ENCODE data around the gene PNLDC1.
A peak's percentile ranks its signal among the peaks of the same experiment; 100 is the strongest.

Gene PNLDC1

GRCh38 chr6:159800141-159800865, at the start of gene PNLDC1:
PNLDC1 (plus strand) TSS chr6:159800276; CDS start chr6:159800308, 32 bp downstream.
- DNase-seq (ENCODE audit: low read depth in 3 of 3) = no peak

DNA sequence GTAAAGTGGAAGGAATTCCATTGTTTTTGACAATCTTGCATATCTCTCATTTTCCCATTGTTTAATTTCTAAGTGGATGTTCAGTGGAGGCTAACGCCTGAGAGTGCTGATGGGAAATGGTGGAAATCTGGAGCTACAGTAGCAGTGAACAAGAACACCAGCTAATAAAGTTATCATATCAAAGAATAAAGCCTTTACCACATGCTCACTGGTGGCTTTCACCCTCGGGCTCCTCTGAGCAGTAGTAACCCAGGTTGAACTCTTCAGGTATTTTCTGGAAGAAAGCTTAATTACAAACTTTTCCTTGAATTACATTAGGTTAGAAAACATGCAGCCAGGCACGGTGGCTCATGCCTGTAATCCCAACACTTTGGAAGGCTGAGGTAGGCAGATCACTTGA, 48.6 kb upstream of the PNLDC1 start:
- DNase-seq (ENCODE audit: low read depth in 3 of 3) = no peak

GRCh38 chr6:159753081-159753872, 46.8 kb upstream of the PNLDC1 start:
- DNase-seq (ENCODE audit: low read depth in 3 of 3) = no peak

DNA sequence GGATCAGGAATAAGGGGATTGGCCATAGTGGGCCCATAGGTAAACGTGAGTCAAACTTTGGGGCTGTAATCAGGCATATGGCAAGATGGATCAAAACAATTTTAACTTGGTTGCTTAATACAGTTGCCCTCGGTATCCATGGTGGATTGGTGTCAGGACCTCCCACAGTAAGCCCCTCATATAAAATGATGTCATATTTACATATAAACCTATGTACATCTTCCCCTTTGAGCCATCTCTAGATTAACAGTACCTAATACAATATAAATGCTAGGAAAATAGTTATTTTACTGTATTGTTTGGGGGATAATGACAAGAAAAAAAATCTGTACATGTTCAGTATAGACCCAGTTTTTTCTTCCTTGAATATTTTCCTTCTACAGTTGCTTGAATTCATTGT, 45.7 kb upstream of the PNLDC1 start:
- DNase-seq (ENCODE audit: low read depth in 3 of 3) = no peak

DNA sequence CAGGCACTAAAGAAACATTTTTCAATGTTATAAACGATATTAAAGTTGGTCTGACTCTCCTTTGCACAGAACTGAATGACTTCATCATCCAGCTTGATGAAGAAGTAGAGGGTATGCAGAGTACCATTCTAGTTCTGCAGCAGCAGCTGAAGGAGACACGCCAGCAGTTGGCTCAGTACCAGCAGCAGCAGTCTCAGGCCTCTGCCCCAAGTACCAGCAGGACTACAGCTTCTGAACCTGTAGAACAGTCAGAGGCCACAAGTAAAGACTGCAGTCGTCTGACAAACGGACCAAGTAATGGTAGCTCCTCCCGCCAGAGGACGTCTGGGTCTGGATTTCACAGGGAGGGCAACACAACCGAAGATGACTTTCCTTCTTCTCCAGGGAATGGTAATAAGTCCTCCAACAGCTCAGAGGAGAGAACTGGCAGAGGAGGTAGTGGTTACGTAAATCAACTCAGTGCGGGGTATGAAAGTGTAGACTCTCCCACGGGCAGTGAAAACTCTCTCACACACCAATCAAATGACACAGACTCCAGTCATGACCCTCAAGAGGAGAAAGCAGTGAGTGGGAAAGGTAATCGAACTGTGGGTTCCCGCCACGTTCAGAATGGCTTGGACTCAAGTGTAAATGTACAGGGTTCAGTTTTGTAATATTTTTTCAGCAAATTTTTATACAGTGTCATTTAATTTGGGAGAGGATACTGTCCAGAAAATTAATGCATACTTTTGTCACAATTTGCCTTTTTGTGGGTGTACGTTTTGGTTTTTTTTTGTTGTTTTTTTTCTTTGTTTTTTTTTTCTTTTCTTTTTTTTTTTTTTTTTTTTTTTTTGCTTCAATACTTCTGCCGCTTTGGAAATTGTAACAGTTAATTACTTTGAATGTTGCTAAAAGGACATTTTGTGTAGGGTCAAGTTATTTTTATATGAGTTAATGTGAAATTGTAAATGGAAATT, 44.8 kb upstream of the PNLDC1 start:
- no peak for DNase-seq (ENCODE audit: low read depth in 3 of 3)

- DNase-seq (ENCODE audit: low read depth in 3 of 3) = no peak
Observed at GRCh38 chr6:159756508-159756907, 43.6 kb upstream of the PNLDC1 start.

- no peak for DNase-seq (ENCODE audit: low read depth in 3 of 3)
Observed at GRCh38 chr6:159758031-159759001, 41.8 kb upstream of the PNLDC1 start.

GRCh38 chr6:159759645-159760044, 40.4 kb upstream of the PNLDC1 start:
- DNase-seq (ENCODE audit: low read depth in 3 of 3) = no peak

DNA sequence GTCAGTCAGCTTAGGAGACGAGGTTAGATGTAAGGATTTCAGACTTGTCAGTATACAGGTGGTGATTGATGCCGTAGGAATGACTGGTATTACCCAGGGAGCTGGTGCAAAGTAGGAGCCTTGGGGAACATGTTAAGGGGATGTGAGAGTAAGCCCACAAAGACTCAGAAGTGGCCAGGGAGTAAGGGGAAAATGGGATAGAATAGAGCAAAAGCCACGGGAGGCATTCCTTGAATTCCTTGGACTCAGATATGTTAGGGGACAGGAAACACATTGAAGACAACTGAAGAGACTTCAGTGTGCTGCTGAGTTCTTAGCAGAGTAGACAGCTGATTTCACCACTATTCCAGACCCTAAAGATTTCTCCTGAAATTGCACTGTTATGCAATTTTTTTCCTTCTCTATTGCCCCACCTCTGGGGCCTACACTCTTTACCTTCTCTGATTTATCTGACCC, 39.4 kb upstream of the PNLDC1 start:
- no peak for DNase-seq (ENCODE audit: low read depth in 3 of 3)

DNA sequence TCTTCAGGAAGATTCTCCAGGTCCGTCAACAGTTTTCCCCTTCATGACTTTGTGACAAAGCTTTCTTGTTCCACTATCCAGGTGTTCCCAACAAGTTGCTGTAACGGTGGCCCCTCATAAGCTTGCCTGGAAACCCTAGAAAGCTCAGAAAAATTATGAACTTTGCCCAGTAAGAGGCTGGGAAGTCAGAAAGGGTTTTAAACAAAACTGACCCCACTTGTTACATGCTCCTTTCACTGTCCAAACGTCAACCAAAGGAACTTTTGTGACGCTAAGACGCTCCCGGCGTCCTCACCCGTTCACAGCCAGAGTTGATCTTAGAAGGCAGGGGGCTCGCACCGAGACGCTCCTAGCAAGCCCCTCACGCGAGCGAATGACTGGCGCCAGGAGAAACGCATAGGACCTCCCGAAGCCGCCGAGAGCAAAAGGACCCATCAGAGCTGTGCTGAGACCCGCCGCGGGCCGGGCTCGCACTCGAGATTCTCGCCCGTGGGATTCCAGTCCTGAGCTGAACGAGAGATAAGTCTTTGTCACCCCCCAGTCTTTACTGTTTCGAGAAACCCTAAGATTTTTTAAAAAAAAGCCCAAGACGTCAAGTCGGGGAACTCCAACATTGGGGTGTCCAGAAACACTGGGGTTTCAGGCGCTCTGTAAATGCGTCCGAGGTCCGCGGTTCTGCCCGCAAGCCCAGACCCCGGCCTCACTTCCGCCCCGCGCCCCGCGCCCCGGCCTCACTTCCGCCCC, 38.8 kb upstream of the PNLDC1 start:
- DNase-seq (ENCODE audit: low read depth in 3 of 3) = no peak

DNA sequence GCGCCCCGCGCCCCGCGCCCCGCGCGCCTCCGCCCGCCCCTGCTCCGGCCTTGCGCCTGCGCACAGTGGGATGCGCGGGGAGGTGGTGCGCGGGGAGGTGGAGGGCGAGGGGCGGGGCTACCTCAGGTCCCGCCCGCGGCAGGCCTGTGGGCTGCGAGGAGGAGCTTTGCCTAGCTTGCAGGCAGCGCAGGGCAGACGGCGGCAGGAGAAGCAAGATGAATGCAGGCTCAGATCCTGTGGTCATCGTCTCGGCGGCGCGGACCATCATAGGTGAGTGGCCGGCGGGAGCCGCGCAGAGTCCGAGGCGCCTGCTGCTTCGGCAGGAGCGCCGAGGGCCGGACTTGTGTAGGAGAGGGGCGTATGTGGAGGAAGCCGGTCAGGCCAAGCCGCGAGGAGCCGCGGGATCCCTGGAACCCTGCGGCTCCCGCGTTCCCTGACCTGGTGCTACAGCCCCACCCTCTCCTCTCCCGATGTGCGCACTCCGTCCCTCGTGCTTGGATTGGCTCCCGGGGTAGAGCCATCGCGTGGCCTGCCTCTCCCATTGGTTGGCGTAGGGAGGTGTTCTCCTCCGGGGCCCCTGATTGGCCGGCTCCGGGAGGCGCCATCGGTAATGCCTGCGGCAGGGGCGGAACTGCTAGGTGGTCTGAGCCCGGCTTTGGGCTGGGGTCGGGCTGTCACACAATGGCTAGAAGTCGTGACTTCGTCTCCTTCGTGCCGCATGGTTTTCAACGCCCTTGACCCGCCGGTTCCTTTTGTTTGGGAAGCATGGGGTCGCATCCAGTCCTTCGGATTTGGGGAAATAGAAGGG, 38.0 kb upstream of the PNLDC1 start, which contains the start of gene ACAT2:
Gene ACAT2, plus strand, starts transcription at position 173 of the 808 bp plus-strand sequence. Its CDS starts 43 bp downstream, at position 216.
- peak; percentile 81 to 85 (median 82) for DNase-seq (ENCODE audit: low read depth in 3 of 3)

DNA sequence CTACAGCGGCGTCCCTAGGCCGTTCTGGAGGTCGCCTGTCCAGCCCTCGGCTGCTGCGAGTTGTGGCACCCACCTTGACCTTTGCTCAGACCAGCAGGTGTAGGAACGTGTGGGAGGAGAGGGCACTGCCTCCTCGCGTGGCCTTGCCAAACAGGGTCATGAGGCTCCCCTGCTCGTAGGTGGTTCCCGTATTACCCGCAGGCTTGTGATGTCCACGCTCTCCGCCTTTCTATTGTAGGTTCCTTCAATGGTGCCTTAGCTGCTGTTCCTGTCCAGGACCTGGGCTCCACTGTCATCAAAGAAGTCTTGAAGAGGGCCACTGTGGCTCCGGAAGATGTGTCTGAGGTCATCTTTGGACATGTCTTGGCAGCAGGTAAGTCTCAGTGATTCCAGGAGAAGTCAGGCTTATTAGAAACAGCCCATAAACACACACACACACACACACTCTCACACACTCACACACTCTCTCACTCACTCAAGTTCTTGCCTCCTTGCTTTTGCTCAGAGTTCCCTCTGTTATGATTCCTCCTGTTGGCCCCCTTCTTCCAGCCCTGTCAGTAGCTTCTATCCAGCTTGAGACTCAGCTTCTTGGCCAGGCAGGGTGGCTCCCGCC, 37.3 kb upstream of the PNLDC1 start:
- DNase-seq (ENCODE audit: low read depth in 3 of 3) = no peak

DNA sequence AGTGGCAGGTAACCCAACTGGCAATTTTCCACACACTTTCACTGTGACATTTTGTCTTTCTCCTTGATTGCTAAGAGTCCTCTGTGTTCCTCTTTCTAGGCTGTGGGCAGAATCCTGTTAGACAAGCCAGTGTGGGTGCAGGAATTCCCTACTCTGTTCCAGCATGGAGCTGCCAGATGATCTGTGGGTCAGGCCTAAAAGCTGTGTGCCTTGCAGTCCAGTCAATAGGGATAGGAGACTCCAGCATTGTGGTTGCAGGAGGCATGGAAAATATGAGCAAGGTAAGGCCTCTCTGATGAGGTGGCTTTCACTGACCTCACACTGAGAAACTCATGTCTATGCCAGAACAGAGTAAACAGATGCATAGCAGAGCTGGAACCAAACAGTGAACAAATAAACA, 33.2 kb upstream of the PNLDC1 start:
- no peak for DNase-seq (ENCODE audit: low read depth in 3 of 3)

GRCh38 chr6:159769470-159769869, 30.6 kb upstream of the PNLDC1 start:
- DNase-seq (ENCODE audit: low read depth in 3 of 3) = no peak

- no peak for DNase-seq (ENCODE audit: low read depth in 3 of 3)
Observed at GRCh38 chr6:159772196-159772595, 27.9 kb upstream of the PNLDC1 start.

DNA sequence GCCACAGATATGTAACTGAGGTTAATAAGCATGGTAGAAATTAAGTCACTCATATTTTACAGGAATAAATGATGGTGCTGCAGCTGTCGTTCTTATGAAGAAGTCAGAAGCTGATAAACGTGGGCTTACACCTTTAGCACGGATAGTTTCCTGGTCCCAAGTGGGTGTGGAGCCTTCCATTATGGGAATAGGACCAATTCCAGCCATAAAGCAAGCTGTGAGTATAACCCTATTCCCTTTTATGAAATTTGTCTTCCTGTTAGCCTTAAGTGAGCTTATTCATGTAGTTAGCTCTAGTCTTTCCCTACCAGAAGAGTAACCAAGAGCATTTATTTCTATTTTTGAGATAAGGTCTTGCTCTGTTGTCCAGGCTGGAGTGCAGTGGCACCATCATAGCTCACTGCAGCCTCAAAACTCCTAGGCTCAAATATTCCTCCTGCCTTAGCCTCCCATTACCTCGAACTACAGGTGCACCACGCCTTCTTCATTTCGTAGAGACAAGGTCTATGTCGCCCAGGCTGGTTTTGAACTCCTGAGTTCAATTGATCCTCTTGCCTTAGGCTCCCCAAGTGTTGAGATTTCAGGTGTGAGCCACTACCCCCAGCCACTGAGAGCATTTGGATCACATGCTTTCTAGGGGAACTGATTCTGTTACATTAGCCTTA, 22.7 kb upstream of the PNLDC1 start:
- no peak for DNase-seq (ENCODE audit: low read depth in 3 of 3)

GRCh38 chr6:159778131-159778530, 21.9 kb upstream of the PNLDC1 start:
- DNase-seq (ENCODE audit: low read depth in 3 of 3) = no peak

DNA sequence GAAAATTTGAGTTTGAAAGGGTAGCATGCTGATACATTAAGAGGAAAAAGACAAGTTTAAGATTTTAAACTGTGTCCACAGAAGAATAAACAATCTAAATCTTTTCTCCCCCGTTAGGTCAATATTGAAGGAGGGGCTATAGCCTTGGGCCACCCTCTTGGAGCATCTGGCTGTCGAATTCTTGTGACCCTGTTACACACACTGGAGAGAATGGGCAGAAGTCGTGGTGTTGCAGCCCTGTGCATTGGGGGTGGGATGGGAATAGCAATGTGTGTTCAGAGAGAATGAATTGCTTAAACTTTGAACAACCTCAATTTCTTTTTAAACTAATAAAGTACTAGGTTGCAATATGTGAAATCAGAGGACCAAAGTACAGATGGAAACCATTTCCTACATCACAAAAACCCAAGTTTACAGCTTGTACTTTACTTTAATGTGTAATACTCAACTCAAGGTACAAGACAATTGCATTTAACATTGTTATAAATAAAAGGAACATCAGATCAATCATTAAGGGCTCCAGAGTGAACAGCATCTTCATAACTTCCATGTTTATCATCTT, 21.5 kb upstream of the PNLDC1 start:
- no peak for DNase-seq (ENCODE audit: low read depth in 3 of 3)
